K562 (cell line): ENCODE data around the gene PDLIM5. TPM values are rescaled to one million over a fixed set of nuclear protein-coding genes. Genes with fewer than 3 reads are reported as not detected.

ENCODE experiments used
- ATAC-seq: fragments of 200-7000 bp; cut with Tn5 transposase; 3 replicates; pipeline ENCODE4 v1.9.1; 2020; ENCODE audit warnings: moderate library complexity
- BruUV-seq: library from RNA; stranded (reverse); fragments of 400-500 nt; replicated peaks from 2 replicates; lab custom pipeline; 2021; lab: Mats Ljungman, UMichigan
- CTCF ChIA-PET: fragments of 300-600 bp; formaldehyde crosslinking; extraction: SDS; loops from one replicate; lab custom pipeline; 2021; ENCODE audit warnings: low intra/inter-chr PET ratio; lab: Yijun Ruan, JAX
- POLR2A ChIA-PET: fragments of 300-600, 350-650 bp; sonication (Branson Sonifier 250); formaldehyde crosslinking; extraction: SDS; loops from one replicate; lab custom pipeline; 2021; ENCODE audit warnings: antibody characterized with exemption, inconsistent platforms; lab: Yijun Ruan, JAX
- DNase-seq, 4 experiments: peaks; one replicate each; pipeline versions ENCODE4 v3.0.0 to v3.0.0-alpha.2; 2011 to 2018; ENCODE audit warnings: low spot score in 3 of 4, mixed read lengths in 3 of 4; ENCODE audit errors: extremely low read depth in 1 of 4
- FAIRE-seq: peaks from 2 replicates; lab custom pipeline; 2011; peaks lifted over from hg19 to GRCh38; lab: Jason Lieb, UNC
- H2AFZ ChIP-seq: 2 replicates; pipeline ENCODE4 v1.6.0; 2011; ENCODE audit warnings: low read depth, low read length, control low read depth, inconsistent platforms
- H3K27ac ChIP-seq: fragments of 200-600 bp; 3 replicates; pipeline ENCODE4 v1.8.0; 2011; ENCODE audit warnings: low read depth, mild to moderate bottlenecking, control low read depth, inconsistent platforms, low read length, moderate library complexity, mixed read lengths; ENCODE audit errors: extremely low read depth
- H3K27me3 ChIP-seq, 2 experiments: fragments of 300-600 bp in 1 of 2; 2 replicates in 1 of 2; 3 replicates in 1 of 2; pipeline versions ENCODE4 v1.6.0 to v1.8.0; 2011; ENCODE audit warnings: inconsistent platforms in 2 of 2, low read length in 2 of 2, mild to moderate bottlenecking in 1 of 2, mixed read lengths in 1 of 2, moderate library complexity in 1 of 2; ENCODE audit not compliant: control insufficient read depth in 2 of 2, insufficient read depth in 2 of 2
- H3K36me3 ChIP-seq: fragments of 300-600 bp; 3 replicates; pipeline ENCODE4 v1.8.0; 2011; ENCODE audit warnings: mild to moderate bottlenecking, low read length, inconsistent platforms; ENCODE audit not compliant: control insufficient read depth, insufficient read depth
- H3K4me1 ChIP-seq, 2 experiments: fragments of 200-600 bp in 1 of 2; replicated peaks in 1 of 2; 2 replicates in 1 of 2; 3 replicates in 1 of 2; pipeline versions ENCODE4 v1.5.1 to v1.8.0; 2011; ENCODE audit warnings: inconsistent platforms in 2 of 2, low read length in 2 of 2, mild to moderate bottlenecking in 1 of 2, mixed read lengths in 1 of 2, moderate library complexity in 1 of 2; ENCODE audit not compliant: control insufficient read depth in 2 of 2, insufficient read depth in 2 of 2
- H3K4me2 ChIP-seq: 2 replicates; pipeline ENCODE4 v1.6.1; 2011; ENCODE audit warnings: low read length, control low read depth, inconsistent platforms, mixed read lengths; ENCODE audit not compliant: insufficient read depth
- H3K4me3 ChIP-seq: fragments of 200-600 bp; sonication (generic), shearing (Covaris generic); 2 replicates; pipeline ENCODE4 v1.5.1; 2016; ENCODE audit warnings: control low read depth, inconsistent platforms
- H3K79me2 ChIP-seq: fragments of 200-600 bp; 3 replicates; pipeline ENCODE4 v1.8.0; 2011; ENCODE audit warnings: low read length, inconsistent platforms; ENCODE audit not compliant: control insufficient read depth, insufficient read depth
- H3K9ac ChIP-seq, 2 experiments: 2 replicates each; pipeline versions ENCODE4 v1.6.0 to v1.6.1; 2011; ENCODE audit warnings: low read depth in 2 of 2, low read length in 2 of 2, control low read depth in 1 of 2, inconsistent platforms in 1 of 2, mild to moderate bottlenecking in 1 of 2, mixed read lengths in 1 of 2; ENCODE audit not compliant: insufficient read depth in 1 of 2
- H3K9me1 ChIP-seq: one replicate; pipeline ENCODE4 v1.6.0; 2011; ENCODE audit warnings: inconsistent platforms, mild to moderate bottlenecking, low read length, moderate library complexity; ENCODE audit not compliant: control insufficient read depth, insufficient read depth
- H3K9me3 ChIP-seq: replicated peaks from 2 replicates; pipeline ENCODE4 v1.5.1; 2011; ENCODE audit warnings: low read depth, low read length, inconsistent platforms; ENCODE audit not compliant: control insufficient read depth, insufficient read depth
- H4K20me1 ChIP-seq: replicated peaks from 2 replicates; pipeline ENCODE4 v1.6.1; 2011; ENCODE audit warnings: low read length, inconsistent platforms, mixed read lengths; ENCODE audit not compliant: control insufficient read depth, insufficient read depth
- CBX3 ChIP-seq, 2 experiments: IDR thresholded peaks; 1 replicate in 1 of 2; 2 replicates in 1 of 2; pipeline ENCODE4 v1.6.1; 2012; ENCODE audit warnings: inconsistent platforms in 2 of 2, low read length in 2 of 2, borderline replicate concordance in 1 of 2, control low read depth in 1 of 2
- CXXC5 ChIP-seq: fragments of 250-450 bp; sonication (Bioruptor Pico); IDR thresholded peaks from 2 replicates; pipeline ENCODE4 v1.8.0; 2022; ENCODE audit warnings: inconsistent platforms, mild to moderate bottlenecking, moderate library complexity
- FOXK2 ChIP-seq, 2 experiments: fragments of 450-650 bp; IDR thresholded peaks in 1 of 2; conservative IDR thresholded peaks in 1 of 2; 2 replicates each; pipeline ENCODE4 v1.6.1; 2016; ENCODE audit warnings: low read depth in 2 of 2, mild to moderate bottlenecking in 1 of 2
- HDAC3 ChIP-seq: fragments of 450-650 bp; IDR thresholded peaks from 2 replicates; pipeline ENCODE4 v1.6.1; 2018; ENCODE audit warnings: borderline replicate concordance, mild to moderate bottlenecking, moderate library complexity; ENCODE audit not compliant: partially characterized antibody
- HMGN3 ChIP-seq: IDR thresholded peaks from 2 replicates; pipeline ENCODE4 v1.6.1; 2011; ENCODE audit warnings: borderline replicate concordance, low read depth, mild to moderate bottlenecking, mixed read lengths, low read length; ENCODE audit not compliant: insufficient read length; ENCODE audit errors: extremely low read depth
- MEF2A ChIP-seq: IDR thresholded peaks from 2 replicates; pipeline ENCODE4 v1.6.1; 2011; ENCODE audit warnings: low read depth, mild to moderate bottlenecking, low read length, moderate library complexity; ENCODE audit not compliant: control insufficient read depth
- MEF2D ChIP-seq: conservative IDR thresholded peaks from 2 replicates; pipeline ENCODE4 v1.6.1; 2016; ENCODE audit warnings: low read depth, missing genetic modification characterization, missing compliant biosample characterization
- PML ChIP-seq: IDR thresholded peaks from 2 replicates; pipeline ENCODE4 v1.6.1; 2012; ENCODE audit warnings: low read length, inconsistent platforms
- RCOR1 ChIP-seq, 2 experiments: IDR thresholded peaks; 2 replicates each; pipeline ENCODE4 v1.6.1; 2012; ENCODE audit warnings: low read depth in 2 of 2, low read length in 2 of 2, borderline replicate concordance in 1 of 2, improper control_type of control experiment in 1 of 2
- TEAD1 ChIP-seq, 2 experiments: fragments of 450-650 bp in 1 of 2; sonication (generic) in 1 of 2; formaldehyde crosslinking; IDR thresholded peaks; 2 replicates each; pipeline versions ENCODE4 v1.4.0 to v1.8.0; 2020 to 2022; ENCODE audit warnings: mild to moderate bottlenecking in 2 of 2, missing genetic modification reagents in 1 of 2
- ZBTB7A ChIP-seq: IDR thresholded peaks from 2 replicates; pipeline ENCODE4 v1.6.1; 2011; ENCODE audit warnings: low read depth, mild to moderate bottlenecking, low read length, moderate library complexity, borderline replicate concordance; ENCODE audit not compliant: control insufficient read depth
- ZNF717 ChIP-seq: fragments of 250-450 bp; sonication (Bioruptor Pico); IDR thresholded peaks from 2 replicates; pipeline ENCODE4 v1.5.0; 2021
- WGBS: fragments of 100-300 bp; shearing (Covaris generic); methylation state at CpG from one replicate; pipeline ENCODE4 v1.1.6; 2016; ENCODE audit warnings: low coverage, mixed read lengths; ENCODE audit not compliant: insufficient coverage; ENCODE audit errors: missing lambda C conversion rate; 5-methylcytosine and 5-hydroxymethylcytosine counted together
- in situ Hi-C: fragments of 300-500 bp; cut with MboI; formaldehyde crosslinking; loops from 4 replicates; pipeline ENCODE4 v1.15.0; 2018; ENCODE audit warnings: inconsistent platforms, mixed read lengths
- intact Hi-C: fragments of 100-400 bp; cut with micrococcal nuclease; formaldehyde crosslinking; loops from 2 replicates; pipeline ENCODE4 v1.14.2; 2022
- polyA plus RNA-seq, 8 experiments: library from polyadenylated mRNA; depleted of rRNA in 4 of 8; stranded (reverse) in 5 of 8; unstranded in 3 of 8; fragments of >200 nt; fragmentation: Nextera tagmentation in 2 of 8; fragmentation: Illumina TruSeq in 1 of 8; extraction: Ambion mirVana in 2 of 8; extraction: Trizol in 1 of 8; gene quantifications; 2 replicates each; pipeline versions ENCODE4 v1.2.1 to v1.2.3, GENCODE V29; 2011 to 2014; ENCODE audit warnings: inconsistent platforms in 1 of 8, missing spikeins in 1 of 8
- total RNA-seq, 7 experiments: library from RNA; depleted of rRNA in 6 of 7; stranded (reverse); fragments of >200 nt in 6 of 7; fragmentation: Illumina TruSeq in 2 of 7; extraction: Trizol in 2 of 7; gene quantifications; 2 replicates each; pipeline versions ENCODE4 v1.2.1 to v1.2.3, GENCODE V29; 2011 to 2021; ENCODE audit warnings: low replicate concordance in 1 of 7
- TF ChIP-seq, protein P1 (sequence below): fragments of 450-650 bp; formaldehyde crosslinking; IDR thresholded peaks from 2 replicates; pipeline ENCODE4 v1.4.0; 2020; ENCODE audit warnings: mild to moderate bottlenecking, moderate library complexity
- TF ChIP-seq, protein P2 (sequence below): sonication (generic); formaldehyde crosslinking; IDR thresholded peaks from 2 replicates; pipeline ENCODE4 v1.8.0; 2022; ENCODE audit warnings: mild to moderate bottlenecking, missing genetic modification reagents

Gene PDLIM5
- total and polyA plus RNA-seq, 9 of the 15 experiments (the other 6 are each of a cell fraction or from before 2014, with no cell fraction given) = 36.9 to 127 (median 62.5) TPM

DNA sequence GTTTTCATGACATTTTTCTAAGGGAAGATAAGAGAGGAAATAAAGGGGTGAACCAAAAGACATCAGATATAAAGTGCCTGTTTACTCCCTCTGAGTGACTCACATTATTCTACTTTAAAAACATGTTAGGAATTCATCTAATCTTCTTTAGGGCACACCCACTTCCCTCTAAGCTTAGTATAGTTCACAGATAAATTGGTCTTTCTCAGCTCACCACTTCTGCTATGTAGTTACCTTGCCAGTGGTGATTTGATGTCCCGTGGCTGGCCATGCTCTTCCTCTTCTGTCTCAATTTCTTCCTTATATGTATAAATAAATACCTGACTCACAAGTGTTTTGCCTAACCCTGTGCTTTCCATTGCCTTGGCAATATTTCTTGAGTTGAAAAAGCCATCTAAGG lies 96.8 kb downstream of the PDLIM5 start (continued):
- TF ChIP-seq ZBTB7A = no peak
- TF ChIP-seq HMGN3 = peak; percentile 65
- TF ChIP-seq RCOR1 (IDR thresholded peaks at IDR 0.05; ENCODE audit: borderline replicate concordance in 1 of 2, low read depth in 2 of 2, low read length in 2 of 2) = peak in 1 of 2 experiments; percentile 73; a peak in 1 of 4 replicates
- TF ChIP-seq FOXK2 (conservative IDR thresholded peaks at IDR 0.05 in 1 of 2, IDR thresholded peaks at IDR 0.05 in 1 of 2; ENCODE audit: low read depth in 2 of 2) = peak; percentile 49 to 54; a peak in 2 of 4 replicates
- TF ChIP-seq ZNF717 (CRISPR knock-in tag) = no peak
- no peak for TF ChIP-seq CBX3 (IDR thresholded peaks at IDR 0.05; ENCODE audit: borderline replicate concordance in 1 of 2, low read length in 2 of 2)
- TF ChIP-seq, all 486 proteins: peak for 36

DNA sequence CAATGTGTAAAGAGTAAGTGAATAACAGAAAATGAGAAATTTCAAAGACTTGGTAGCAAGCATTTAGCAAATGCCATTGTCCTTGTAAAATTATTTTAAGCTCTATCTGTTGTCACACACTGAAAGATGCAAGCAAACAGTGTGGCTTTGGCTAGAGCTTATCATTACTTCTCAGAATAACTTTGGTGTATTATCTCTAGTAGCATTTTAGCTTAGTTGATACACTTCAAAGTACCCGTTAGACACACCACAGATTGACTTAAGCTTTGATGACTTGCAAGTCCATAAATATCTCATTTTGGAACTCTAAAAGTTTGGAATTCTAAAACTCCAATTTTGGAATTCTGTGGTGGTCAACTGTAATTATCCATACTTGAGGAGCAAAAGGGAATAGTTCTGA lies 98.6 kb downstream of the PDLIM5 start:
- CTCF ChIA-PET = interaction anchor here (1.3 kb wide), 1 partner anchor 143 kb away, joined by 4 read pairs; no protein-coding TSS in a partner anchor
- TF ChIP-seq, protein P1, sequence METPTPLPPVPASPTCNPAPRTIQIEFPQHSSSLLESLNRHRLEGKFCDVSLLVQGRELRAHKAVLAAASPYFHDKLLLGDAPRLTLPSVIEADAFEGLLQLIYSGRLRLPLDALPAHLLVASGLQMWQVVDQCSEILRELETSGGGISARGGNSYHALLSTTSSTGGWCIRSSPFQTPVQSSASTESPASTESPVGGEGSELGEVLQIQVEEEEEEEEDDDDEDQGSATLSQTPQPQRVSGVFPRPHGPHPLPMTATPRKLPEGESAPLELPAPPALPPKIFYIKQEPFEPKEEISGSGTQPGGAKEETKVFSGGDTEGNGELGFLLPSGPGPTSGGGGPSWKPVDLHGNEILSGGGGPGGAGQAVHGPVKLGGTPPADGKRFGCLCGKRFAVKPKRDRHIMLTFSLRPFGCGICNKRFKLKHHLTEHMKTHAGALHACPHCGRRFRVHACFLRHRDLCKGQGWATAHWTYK = no peak
- TF ChIP-seq MEF2A (peak; percentile 93), PML (peak; percentile 92), HDAC3 (peak; percentile 89), CXXC5 (CRISPR knock-in tag) (0 out of 2 replicates have a peak, but pooled peaks have one; percentile 17), MEF2D (tag) (peak; percentile 94), TEAD1 (CRISPR knock-in tag; IDR thresholded peaks at IDR 0.05) (0 out of 4 replicates have a peak, but pooled peaks of 1 of the 2 experiments have one; percentile 52)
- TF ChIP-seq, protein P2, sequence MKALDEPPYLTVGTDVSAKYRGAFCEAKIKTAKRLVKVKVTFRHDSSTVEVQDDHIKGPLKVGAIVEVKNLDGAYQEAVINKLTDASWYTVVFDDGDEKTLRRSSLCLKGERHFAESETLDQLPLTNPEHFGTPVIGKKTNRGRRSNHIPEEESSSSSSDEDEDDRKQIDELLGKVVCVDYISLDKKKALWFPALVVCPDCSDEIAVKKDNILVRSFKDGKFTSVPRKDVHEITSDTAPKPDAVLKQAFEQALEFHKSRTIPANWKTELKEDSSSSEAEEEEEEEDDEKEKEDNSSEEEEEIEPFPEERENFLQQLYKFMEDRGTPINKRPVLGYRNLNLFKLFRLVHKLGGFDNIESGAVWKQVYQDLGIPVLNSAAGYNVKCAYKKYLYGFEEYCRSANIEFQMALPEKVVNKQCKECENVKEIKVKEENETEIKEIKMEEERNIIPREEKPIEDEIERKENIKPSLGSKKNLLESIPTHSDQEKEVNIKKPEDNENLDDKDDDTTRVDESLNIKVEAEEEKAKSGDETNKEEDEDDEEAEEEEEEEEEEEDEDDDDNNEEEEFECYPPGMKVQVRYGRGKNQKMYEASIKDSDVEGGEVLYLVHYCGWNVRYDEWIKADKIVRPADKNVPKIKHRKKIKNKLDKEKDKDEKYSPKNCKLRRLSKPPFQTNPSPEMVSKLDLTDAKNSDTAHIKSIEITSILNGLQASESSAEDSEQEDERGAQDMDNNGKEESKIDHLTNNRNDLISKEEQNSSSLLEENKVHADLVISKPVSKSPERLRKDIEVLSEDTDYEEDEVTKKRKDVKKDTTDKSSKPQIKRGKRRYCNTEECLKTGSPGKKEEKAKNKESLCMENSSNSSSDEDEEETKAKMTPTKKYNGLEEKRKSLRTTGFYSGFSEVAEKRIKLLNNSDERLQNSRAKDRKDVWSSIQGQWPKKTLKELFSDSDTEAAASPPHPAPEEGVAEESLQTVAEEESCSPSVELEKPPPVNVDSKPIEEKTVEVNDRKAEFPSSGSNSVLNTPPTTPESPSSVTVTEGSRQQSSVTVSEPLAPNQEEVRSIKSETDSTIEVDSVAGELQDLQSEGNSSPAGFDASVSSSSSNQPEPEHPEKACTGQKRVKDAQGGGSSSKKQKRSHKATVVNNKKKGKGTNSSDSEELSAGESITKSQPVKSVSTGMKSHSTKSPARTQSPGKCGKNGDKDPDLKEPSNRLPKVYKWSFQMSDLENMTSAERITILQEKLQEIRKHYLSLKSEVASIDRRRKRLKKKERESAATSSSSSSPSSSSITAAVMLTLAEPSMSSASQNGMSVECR = no peak

More for the DNA sequence above, 98.6 kb downstream of the PDLIM5 start:
- DNase-seq (peak; percentile 39 to 81 (median 56)), ATAC-seq (peak; percentile 91), FAIRE-seq (peak; percentile 79)
- Histone ChIP-seq H3K9me3 (no peaks in the 10 kb centered on the region), H3K4me3 (no peak overlapping the region), H4K20me1 (no peaks in the 10 kb centered on the region), H3K27ac (peak overlapping the region; percentile 25; the same call in 1 of the 3 replicates), H3K27me3 (no peaks in the 10 kb centered on the region), H2AFZ (no peak overlapping the region), H3K4me2 (no peak overlapping the region), H3K36me3 (no peaks in the 10 kb centered on the region; the same call in 2 of the 3 replicates), H3K9ac (no peak overlapping the region), H3K79me2 (peaks cover 43% of the 10 kb centered on the region), H3K9me1 (no peaks in the 10 kb centered on the region), H3K4me1 (peaks cover 5 to 27% of the 10 kb centered on the region in 2 experiments; a peak in 4 of 5 replicates)
- POLR2A ChIA-PET = interaction anchor here (1.4 to 1.5 kb wide), 2 partner anchors 9 to 11 kb away, joined by 3 to 6 read pairs; no protein-coding TSS in a partner anchor
- no TSS peak for BruUV-seq
- in situ Hi-C loops (no loop called here), intact Hi-C loops (loop anchor here (1.0 to 5.0 kb wide), 3 partner anchors 16 to 98 kb away; partner anchors contain the start of gene PDLIM5)
- WGBS = 0% methylated on average over 1 of the region's 1 CpG
